ENCODE measurements around the gene SELPLG. TPM values are rescaled to one million over a fixed set of nuclear protein-coding genes. Genes with fewer than 3 reads are reported as not detected.

SELPLG gene
- total and polyA plus RNA-seq, 9 donors = 1.1 to 8.4 (median 2.9) TPM

GRCh38 chr12:108605690-108606406 lies 27.8 kb downstream of the SELPLG start:
- no peaks in the 10 kb centered on the region for H3K9me3 ChIP-seq
- TF ChIP-seq, protein P1, sequence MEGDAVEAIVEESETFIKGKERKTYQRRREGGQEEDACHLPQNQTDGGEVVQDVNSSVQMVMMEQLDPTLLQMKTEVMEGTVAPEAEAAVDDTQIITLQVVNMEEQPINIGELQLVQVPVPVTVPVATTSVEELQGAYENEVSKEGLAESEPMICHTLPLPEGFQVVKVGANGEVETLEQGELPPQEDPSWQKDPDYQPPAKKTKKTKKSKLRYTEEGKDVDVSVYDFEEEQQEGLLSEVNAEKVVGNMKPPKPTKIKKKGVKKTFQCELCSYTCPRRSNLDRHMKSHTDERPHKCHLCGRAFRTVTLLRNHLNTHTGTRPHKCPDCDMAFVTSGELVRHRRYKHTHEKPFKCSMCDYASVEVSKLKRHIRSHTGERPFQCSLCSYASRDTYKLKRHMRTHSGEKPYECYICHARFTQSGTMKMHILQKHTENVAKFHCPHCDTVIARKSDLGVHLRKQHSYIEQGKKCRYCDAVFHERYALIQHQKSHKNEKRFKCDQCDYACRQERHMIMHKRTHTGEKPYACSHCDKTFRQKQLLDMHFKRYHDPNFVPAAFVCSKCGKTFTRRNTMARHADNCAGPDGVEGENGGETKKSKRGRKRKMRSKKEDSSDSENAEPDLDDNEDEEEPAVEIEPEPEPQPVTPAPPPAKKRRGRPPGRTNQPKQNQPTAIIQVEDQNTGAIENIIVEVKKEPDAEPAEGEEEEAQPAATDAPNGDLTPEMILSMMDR (IDR thresholded peaks at IDR 0.05) = no peak
- TF ChIP-seq POLR2A (IDR thresholded peaks at IDR 0.05) = no peak
- no peak for TF ChIP-seq EP300 (IDR thresholded peaks at IDR 0.05)
- DNase-seq = no peak
- no peak overlapping the region for H3K4me3 ChIP-seq
- no peaks in the 10 kb centered on the region for H3K36me3 ChIP-seq
- H3K27ac ChIP-seq = no peak overlapping the region
- 81 to 97% (median 97%) methylated on average over 4 of the region's 4 CpGs for WGBS, 3 donors
- H3K4me1 ChIP-seq (ENCODE audit: insufficient read depth) = peaks cover 8% of the 10 kb centered on the region
- no peaks in the 10 kb centered on the region for H3K27me3 ChIP-seq
- intact Hi-C loops (cut with DNase I) = no loop called here

DNA sequence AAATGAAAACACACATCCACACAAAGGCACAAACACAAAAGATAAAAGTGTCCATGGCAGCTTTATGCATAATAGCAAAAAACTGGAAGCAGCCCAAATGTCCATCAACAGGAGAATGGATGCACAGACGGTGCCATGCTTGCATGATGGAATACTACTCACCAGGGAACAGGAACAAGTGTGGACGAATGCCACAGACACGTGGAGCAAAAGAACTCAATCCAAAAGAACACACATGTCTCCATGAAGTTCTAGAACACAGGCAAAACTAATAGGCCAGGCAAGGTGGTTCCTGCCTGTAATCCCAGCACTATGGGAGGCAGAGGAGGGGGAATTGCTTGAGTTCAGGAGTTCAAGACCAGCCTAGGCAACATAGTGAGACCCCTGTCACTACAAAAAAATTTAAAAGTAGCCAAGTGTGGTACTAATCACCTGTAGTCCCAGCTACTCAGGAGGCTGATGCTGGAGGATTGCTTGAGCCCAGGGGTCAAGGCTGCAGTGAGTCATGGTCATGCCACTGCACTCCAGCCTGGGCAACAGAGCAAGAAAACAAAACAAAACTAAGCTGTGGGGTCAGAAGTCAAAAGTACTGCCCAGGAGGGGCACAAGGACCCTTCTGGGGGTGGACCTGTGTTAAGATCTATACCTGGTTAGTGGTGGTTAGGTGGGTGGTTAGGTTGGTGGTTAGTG lies 28.5 kb downstream of the SELPLG start:
- peaks cover 8% of the 10 kb centered on the region for H3K4me1 ChIP-seq (ENCODE audit: insufficient read depth)
- WGBS, 3 donors = 37 to 64% (median 52%) methylated on average over 3 of the region's 3 CpGs
- intact Hi-C loops (cut with DNase I) = no loop called here
- no peaks in the 10 kb centered on the region for H3K9me3 ChIP-seq
- no peak for DNase-seq
- no peaks in the 10 kb centered on the region for H3K27me3 ChIP-seq
- no peak overlapping the region for H3K27ac ChIP-seq
- H3K36me3 ChIP-seq = no peaks in the 10 kb centered on the region
- TF ChIP-seq EP300 (IDR thresholded peaks at IDR 0.05) = no peak
- no peak for TF ChIP-seq POLR2A (IDR thresholded peaks at IDR 0.05)
- TF ChIP-seq, protein P1 (IDR thresholded peaks at IDR 0.05) = no peak
- no peak overlapping the region for H3K4me3 ChIP-seq

GRCh38 chr12:108604208-108604941 lies 29.3 kb downstream of the SELPLG start:
- no peaks in the 10 kb centered on the region for H3K27me3 ChIP-seq
- intact Hi-C loops (cut with DNase I) = no loop called here
- TF ChIP-seq, protein P1 (IDR thresholded peaks at IDR 0.05) = no peak
- no peak for TF ChIP-seq EP300 (IDR thresholded peaks at IDR 0.05)
- no peak for TF ChIP-seq POLR2A (IDR thresholded peaks at IDR 0.05)
- DNase-seq = no peak
- no peaks in the 10 kb centered on the region for H3K9me3 ChIP-seq
- 54 to 64% (median 55%) methylated on average over 14 of the region's 14 CpGs for WGBS, 3 donors
- no peak overlapping the region for H3K27ac ChIP-seq
- H3K4me3 ChIP-seq = no peak overlapping the region
- H3K36me3 ChIP-seq = no peaks in the 10 kb centered on the region
- peaks cover 3% of the 10 kb centered on the region for H3K4me1 ChIP-seq (ENCODE audit: insufficient read depth)

DNA sequence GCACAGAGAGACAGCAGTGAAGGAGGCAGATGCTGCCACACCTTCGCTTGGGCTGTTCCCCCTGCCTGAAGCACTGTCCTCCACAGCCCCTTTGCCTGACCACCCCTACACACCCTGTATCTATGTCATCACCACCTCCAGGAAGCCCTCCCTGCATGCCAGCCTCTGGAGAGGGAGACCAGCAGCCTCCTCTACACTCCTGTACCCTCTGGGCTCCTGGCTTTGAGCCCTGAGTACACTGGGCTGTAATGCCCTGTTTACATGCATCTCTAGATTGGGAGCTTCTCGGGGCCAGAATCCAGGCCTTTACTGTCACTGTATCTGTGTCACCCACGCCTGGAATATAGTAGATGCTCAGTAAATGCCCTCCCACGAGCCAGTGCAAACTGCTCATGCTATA lies 30.0 kb downstream of the SELPLG start:
- Histone ChIP-seq H3K27ac (no peak overlapping the region), H3K36me3 (no peaks in the 10 kb centered on the region), H3K27me3 (no peaks in the 10 kb centered on the region), H3K9me3 (no peaks in the 10 kb centered on the region), H3K4me1 (ENCODE audit: insufficient read depth) (peaks cover 3% of the 10 kb centered on the region), H3K4me3 (no peak overlapping the region)
- WGBS, 3 donors = 90 to 96% (median 93%) methylated on average over 4 of the region's 4 CpGs
- intact Hi-C loops (cut with DNase I) = no loop called here
- no peak for DNase-seq
- TF ChIP-seq POLR2A (IDR thresholded peaks at IDR 0.05) (no peak), EP300 (IDR thresholded peaks at IDR 0.05) (no peak)
- TF ChIP-seq, protein P1 (IDR thresholded peaks at IDR 0.05) = no peak

Measured in ovary (tissue), 9 donors.